ENCODE data around the gene MLST8.

GRCh38 chr16:2216330-2216729 lies 11.1 kb downstream of the MLST8 start:
- TF ChIP-seq ZSCAN23 (tag by site-specific recombination; IDR thresholded peaks at IDR 0.05) (no peak), EGR2 (tag by site-specific recombination; IDR thresholded peaks at IDR 0.05; ENCODE audit: low read depth) (no peak), SETDB1 (IDR thresholded peaks at IDR 0.05; ENCODE audit: insufficient read length, low read length) (no peak)
- TF ChIP-seq, protein P1, sequence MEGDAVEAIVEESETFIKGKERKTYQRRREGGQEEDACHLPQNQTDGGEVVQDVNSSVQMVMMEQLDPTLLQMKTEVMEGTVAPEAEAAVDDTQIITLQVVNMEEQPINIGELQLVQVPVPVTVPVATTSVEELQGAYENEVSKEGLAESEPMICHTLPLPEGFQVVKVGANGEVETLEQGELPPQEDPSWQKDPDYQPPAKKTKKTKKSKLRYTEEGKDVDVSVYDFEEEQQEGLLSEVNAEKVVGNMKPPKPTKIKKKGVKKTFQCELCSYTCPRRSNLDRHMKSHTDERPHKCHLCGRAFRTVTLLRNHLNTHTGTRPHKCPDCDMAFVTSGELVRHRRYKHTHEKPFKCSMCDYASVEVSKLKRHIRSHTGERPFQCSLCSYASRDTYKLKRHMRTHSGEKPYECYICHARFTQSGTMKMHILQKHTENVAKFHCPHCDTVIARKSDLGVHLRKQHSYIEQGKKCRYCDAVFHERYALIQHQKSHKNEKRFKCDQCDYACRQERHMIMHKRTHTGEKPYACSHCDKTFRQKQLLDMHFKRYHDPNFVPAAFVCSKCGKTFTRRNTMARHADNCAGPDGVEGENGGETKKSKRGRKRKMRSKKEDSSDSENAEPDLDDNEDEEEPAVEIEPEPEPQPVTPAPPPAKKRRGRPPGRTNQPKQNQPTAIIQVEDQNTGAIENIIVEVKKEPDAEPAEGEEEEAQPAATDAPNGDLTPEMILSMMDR (tag by site-specific recombination; IDR thresholded peaks at IDR 0.05), result no peak

Data from HEK293 (cell line).